Activated naive CD8-positive, alpha-beta T cell treated with anti-CD3 and anti-CD28 coated beads, Interleukin-2, amount 50 U/mL, for 24 hours (primary cell): ENCODE results near the gene FMOD.

ENCODE experiments used
- ATAC-seq: fragments of 150-1000 bp; cut with Tn5 transposase; one replicate; pipeline ENCODE4 v1.10.0; 2021
- DNase-seq: peaks from one replicate; pipeline ENCODE4 v3.0.0; 2021
- H3K27ac Mint-ChIP-seq: one replicate; pipeline ENCODE4 v1.8.0; 2021; ENCODE audit warnings: mild to moderate bottlenecking, mixed read lengths
- H3K27me3 Mint-ChIP-seq: one replicate; pipeline ENCODE4 v1.8.0; 2021; ENCODE audit warnings: mixed read lengths
- H3K36me3 Mint-ChIP-seq: one replicate; pipeline ENCODE4 v1.8.0; 2021; ENCODE audit warnings: low read depth, mixed read lengths
- H3K4me1 Mint-ChIP-seq: one replicate; pipeline ENCODE4 v1.8.0; 2021; ENCODE audit warnings: mixed read lengths
- H3K4me3 Mint-ChIP-seq: one replicate; pipeline ENCODE4 v1.8.0; 2021; ENCODE audit warnings: mild to moderate bottlenecking, moderate library complexity, mixed read lengths
- H3K9me3 Mint-ChIP-seq: one replicate; pipeline ENCODE4 v1.8.0; 2021; ENCODE audit warnings: mixed read lengths

The FMOD gene

DNA sequence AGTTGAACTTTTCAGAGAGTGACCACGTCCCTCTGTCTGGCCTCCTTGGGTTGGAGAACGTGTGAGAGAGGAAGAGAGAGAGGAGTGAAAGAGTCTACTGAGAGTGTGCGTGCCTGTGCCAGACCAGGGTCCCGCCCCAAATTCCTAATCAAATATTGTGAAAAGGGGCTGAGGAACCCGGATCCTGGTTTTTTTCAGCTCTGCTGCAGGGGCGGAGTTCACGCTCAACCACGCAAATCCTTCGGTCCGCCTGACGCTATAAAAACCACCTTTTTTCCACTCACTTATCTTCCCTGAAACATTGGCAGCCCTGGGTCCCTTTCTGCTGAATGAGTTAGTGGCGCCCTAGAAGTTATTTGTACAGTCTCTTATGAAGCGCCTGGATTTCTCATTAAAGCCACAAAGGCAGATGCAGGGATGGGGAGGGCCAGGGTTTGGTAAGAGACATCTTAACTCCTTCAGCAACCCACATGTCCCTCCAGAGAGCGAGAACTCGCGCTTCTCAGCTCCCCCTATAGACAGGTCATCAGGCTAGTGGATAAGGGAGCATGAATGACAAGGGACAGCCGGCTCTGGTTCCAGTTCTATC, at the start of gene FMOD:
TSS of gene FMOD (minus strand) at position 86 of the 589 bp plus-strand sequence. CDS start 2,852 bp downstream, outside the sequence.
- H3K27ac Mint-ChIP-seq: no peak within 1 kb of the TSS
- peaks cover 15% of the 10 kb centered on the region for H3K4me1 Mint-ChIP-seq
- peaks cover 20% of the 10 kb centered on the region for H3K27me3 Mint-ChIP-seq
- H3K9me3 Mint-ChIP-seq: no peaks in the 10 kb centered on the region
- peak within 1 kb of the TSS; percentile 41 for H3K4me3 Mint-ChIP-seq
- ATAC-seq (peak; percentile 55), DNase-seq (no peak)
- H3K36me3 Mint-ChIP-seq: no peaks in the 10 kb centered on the region

- Mint-ChIP-seq H3K27me3 (peaks cover 31% of the 10 kb centered on the region), H3K4me1 (no peaks in the 10 kb centered on the region), H3K9me3 (no peaks in the 10 kb centered on the region), H3K4me3 (no peak overlapping the region), H3K36me3 (no peaks in the 10 kb centered on the region), H3K27ac (no peak overlapping the region)
- ATAC-seq (no peak), DNase-seq (no peak)
Observed at GRCh38 chr1:203396595-203397194, 45.8 kb upstream of the FMOD start.

DNA sequence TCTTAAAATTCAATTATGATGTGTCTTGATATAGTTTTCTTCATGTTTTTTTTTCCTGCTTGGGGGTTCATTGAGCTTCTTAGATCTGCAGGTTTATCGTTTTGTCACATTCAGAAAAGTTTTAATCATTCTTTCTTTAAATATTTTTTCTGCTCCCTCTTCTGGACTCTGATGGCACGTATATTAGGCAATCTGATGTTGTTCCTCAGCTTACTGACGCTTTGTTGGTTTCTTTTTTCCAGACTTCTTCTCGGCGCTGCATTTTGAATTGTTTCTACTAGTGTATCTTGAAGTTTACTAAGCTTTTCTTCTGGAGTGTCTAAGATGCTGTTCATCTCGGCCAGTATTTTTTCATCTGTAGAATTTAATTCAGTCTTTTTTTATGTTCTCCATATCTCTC, 44.8 kb upstream of the FMOD start:
- Mint-ChIP-seq H3K4me3 (no peak overlapping the region), H3K9me3 (no peaks in the 10 kb centered on the region), H3K27ac (no peak overlapping the region), H3K27me3 (peaks cover 29% of the 10 kb centered on the region), H3K36me3 (no peaks in the 10 kb centered on the region), H3K4me1 (no peaks in the 10 kb centered on the region)
- ATAC-seq (no peak), DNase-seq (no peak)

DNA sequence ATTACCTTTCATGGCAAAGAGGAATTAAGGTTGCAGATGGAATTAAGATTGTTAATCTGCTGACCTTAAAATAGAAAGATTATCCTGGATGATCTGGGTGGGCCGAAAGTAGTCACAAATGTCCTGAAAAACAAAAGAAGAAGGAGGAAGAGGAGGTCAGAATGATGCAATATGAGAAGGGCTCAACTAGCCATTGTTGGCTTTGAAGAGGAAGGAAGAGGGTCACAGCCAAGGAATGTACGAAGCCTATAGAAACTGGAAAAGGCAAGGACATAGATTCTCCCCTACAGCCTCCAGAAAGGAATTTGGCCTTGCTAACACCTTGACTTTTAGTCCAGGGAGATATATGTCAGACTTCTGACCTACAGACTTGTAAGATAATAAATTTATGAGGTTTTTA, 39.4 kb upstream of the FMOD start:
- Mint-ChIP-seq H3K4me3 (no peak overlapping the region), H3K27ac (no peak overlapping the region), H3K27me3 (peaks cover 17% of the 10 kb centered on the region)

DNA sequence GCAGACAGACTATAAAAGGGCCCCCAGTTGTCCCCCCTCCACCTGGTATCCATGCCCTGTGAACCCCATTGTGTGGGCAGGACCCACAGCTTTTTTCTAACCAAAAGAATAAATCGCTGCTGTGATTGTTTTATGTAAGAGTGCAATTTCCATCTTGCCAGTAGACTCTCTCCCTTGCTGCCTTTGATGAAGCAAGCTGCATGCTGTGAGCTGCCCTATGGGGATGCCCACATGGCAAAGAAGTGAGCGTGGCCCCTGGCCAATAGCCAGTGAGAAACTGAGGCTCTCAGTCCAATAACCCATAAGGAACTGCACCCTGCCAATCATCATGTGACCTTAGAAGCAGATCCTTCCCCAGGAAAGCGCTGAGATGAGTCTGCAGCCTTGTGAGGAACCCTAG, 37.8 kb upstream of the FMOD start:
- no peaks in the 10 kb centered on the region for H3K9me3 Mint-ChIP-seq
- no peaks in the 10 kb centered on the region for H3K4me1 Mint-ChIP-seq
- no peak for DNase-seq
- no peak overlapping the region for H3K27ac Mint-ChIP-seq
- no peak overlapping the region for H3K4me3 Mint-ChIP-seq
- peaks cover 19% of the 10 kb centered on the region for H3K27me3 Mint-ChIP-seq
- H3K36me3 Mint-ChIP-seq: no peaks in the 10 kb centered on the region
- ATAC-seq: no peak

More for the DNA sequence above, 39.4 kb upstream of the FMOD start:
- no peaks in the 10 kb centered on the region for H3K36me3 Mint-ChIP-seq
- no peak for DNase-seq
- no peaks in the 10 kb centered on the region for H3K4me1 Mint-ChIP-seq
- no peak for ATAC-seq
- H3K9me3 Mint-ChIP-seq: no peaks in the 10 kb centered on the region

DNA sequence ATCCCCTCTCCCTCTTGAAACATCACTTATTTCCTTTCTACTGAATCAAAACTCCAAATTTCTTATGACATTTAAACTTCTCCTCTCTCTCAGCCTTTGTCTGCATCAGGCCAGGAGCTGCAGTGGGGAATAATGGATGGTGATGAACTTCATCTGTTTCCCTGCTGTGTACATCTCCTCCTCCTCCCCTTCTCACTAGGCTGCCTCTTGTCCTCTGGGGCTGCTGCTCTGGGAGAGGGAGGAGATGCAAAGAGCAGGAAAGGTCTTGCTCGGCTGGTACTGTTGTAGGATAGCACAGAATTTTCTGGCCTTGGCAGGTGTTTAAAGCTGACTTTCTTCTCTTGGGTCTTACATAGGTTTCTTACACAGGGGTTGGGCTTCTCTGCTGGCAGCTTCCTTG, 31.1 kb upstream of the FMOD start:
- H3K4me1 Mint-ChIP-seq: peaks cover 3% of the 10 kb centered on the region
- H3K9me3 Mint-ChIP-seq: no peaks in the 10 kb centered on the region
- peaks cover 6% of the 10 kb centered on the region for H3K27me3 Mint-ChIP-seq
- no peak overlapping the region for H3K27ac Mint-ChIP-seq
- DNase-seq (no peak), ATAC-seq (no peak)
- no peaks in the 10 kb centered on the region for H3K36me3 Mint-ChIP-seq
- no peak overlapping the region for H3K4me3 Mint-ChIP-seq

DNA sequence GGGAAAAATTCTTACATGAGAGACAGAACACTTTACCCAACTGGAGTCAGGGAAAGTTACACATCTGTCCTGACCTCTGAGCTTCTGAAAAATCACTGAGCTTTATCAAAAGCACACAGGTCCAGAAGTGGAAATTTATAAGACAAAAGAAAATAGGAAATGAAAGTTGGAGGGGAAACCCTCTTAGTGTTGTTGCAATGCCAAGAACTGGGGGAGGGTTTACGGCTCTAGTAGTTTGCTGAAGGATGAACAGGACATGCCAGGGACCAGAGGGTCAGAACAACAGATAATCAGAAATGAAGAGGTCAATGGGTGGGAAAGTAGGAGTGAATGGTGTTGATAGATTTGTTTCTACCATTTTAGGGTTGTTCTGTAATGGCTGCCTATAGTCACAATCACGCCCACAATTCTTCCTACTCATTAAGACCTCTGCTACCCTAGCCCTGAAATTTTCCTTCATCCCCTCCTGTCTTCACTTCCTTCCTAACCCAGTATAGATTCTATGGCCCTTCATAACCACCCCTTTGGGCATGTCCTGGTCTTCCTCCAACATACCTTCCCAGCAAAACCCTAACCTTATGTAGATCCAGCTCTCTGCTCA, 30.3 kb upstream of the FMOD start:
- peaks cover 3% of the 10 kb centered on the region for H3K4me1 Mint-ChIP-seq
- no peak overlapping the region for H3K4me3 Mint-ChIP-seq
- DNase-seq (no peak), ATAC-seq (no peak)
- H3K36me3 Mint-ChIP-seq: no peaks in the 10 kb centered on the region
- H3K27me3 Mint-ChIP-seq: peaks cover 6% of the 10 kb centered on the region
- no peaks in the 10 kb centered on the region for H3K9me3 Mint-ChIP-seq
- H3K27ac Mint-ChIP-seq: no peak overlapping the region

- DNase-seq (no peak), ATAC-seq (no peak)
- peaks cover 5% of the 10 kb centered on the region for H3K27me3 Mint-ChIP-seq
- H3K27ac Mint-ChIP-seq: no peak overlapping the region
- H3K36me3 Mint-ChIP-seq: no peaks in the 10 kb centered on the region
- peaks cover 3% of the 10 kb centered on the region for H3K4me1 Mint-ChIP-seq
- H3K4me3 Mint-ChIP-seq: no peak overlapping the region
- H3K9me3 Mint-ChIP-seq: no peaks in the 10 kb centered on the region
Observed at GRCh38 chr1:203380420-203381150, 29.7 kb upstream of the FMOD start.

DNA sequence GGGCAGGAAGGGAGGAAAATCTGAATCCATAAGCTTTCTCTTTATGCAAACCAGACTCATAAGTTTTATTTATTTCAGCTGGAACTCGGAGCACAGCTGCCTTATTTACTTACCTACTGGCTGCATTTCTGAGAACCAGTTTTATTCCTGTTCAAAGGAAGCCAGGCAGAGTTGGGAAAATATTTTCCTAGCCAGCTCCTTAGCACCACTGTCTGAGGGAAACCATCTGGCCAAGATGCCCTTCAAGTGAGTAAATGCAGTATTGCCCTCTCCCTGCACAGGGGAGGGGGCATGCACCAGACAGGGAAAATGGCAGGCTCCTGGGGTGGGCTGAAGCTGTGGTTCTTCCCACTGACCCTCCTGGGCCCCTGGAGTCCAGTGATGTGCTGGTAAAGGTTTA, 28.9 kb upstream of the FMOD start:
- no peak overlapping the region for H3K4me3 Mint-ChIP-seq
- H3K36me3 Mint-ChIP-seq: no peaks in the 10 kb centered on the region
- ATAC-seq (no peak), DNase-seq (no peak)
- no peaks in the 10 kb centered on the region for H3K9me3 Mint-ChIP-seq
- H3K4me1 Mint-ChIP-seq: peaks cover 3% of the 10 kb centered on the region
- peaks cover 3% of the 10 kb centered on the region for H3K27me3 Mint-ChIP-seq
- no peak overlapping the region for H3K27ac Mint-ChIP-seq

DNA sequence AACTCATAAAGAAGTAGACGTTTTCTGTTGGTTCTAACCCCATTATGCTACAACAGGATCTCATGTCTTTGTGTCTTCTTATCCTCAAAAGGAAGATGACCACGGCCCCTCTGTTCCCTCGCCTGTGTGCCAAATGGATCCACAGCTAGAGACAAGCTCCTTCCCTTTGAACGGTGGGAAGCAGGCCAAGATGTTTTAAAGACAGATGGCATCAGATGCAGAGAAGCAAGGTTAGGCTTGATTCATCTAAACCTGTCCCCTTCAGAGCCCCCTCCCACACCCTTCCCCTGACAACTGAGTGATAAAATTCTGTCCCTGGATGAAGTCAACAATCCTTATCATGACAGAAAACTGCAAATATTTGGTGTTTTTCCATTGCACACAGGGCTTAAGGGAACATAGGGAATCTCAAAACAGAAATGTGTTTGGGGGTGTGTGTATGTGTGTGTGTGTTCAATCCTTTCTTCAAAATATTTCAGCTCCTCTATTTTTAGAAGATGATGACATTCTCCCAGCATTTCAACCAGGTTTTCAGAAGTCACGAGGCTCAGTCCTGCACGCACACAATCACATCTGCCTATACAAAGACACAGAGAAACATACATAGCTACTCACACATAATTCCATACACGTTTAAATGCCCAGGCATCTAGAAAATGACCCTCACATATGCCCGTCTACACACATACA, 27.8 kb upstream of the FMOD start:
- Mint-ChIP-seq H3K27ac (no peak overlapping the region), H3K4me3 (no peak overlapping the region)

DNA sequence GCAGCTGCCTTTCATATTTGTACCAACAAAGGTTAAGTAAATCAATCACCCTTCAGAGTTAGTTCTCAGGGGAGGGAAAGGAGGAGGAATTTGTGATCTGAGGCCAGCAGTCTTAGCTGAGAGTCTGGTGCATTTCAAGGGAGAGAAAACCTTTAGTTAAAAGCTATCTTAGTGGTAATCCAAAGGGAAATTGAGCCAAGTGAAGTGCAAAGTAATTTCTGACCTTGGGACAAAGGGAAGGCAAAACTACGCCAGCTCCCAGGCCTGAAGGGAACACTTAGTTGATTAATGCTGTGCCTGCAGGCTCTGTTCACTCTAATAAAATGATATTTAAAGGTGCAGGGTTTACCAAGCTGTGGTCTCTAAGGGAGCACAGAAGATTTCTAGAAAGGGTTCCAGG, 23.1 kb upstream of the FMOD start:
- Mint-ChIP-seq H3K4me3 (no peak overlapping the region), H3K27ac (no peak overlapping the region), H3K9me3 (no peaks in the 10 kb centered on the region), H3K4me1 (no peaks in the 10 kb centered on the region), H3K27me3 (peaks cover 2% of the 10 kb centered on the region), H3K36me3 (no peaks in the 10 kb centered on the region)
- DNase-seq (no peak), ATAC-seq (no peak)

More for the DNA sequence above, 27.8 kb upstream of the FMOD start:
- DNase-seq (no peak), ATAC-seq (no peak)
- H3K4me1 Mint-ChIP-seq: peaks cover 3% of the 10 kb centered on the region
- H3K27me3 Mint-ChIP-seq: no peaks in the 10 kb centered on the region
- no peaks in the 10 kb centered on the region for H3K9me3 Mint-ChIP-seq
- no peaks in the 10 kb centered on the region for H3K36me3 Mint-ChIP-seq

GRCh38 chr1:203373002-203373401, 22.1 kb upstream of the FMOD start:
- no peaks in the 10 kb centered on the region for H3K4me1 Mint-ChIP-seq
- no peaks in the 10 kb centered on the region for H3K9me3 Mint-ChIP-seq
- peaks cover 2% of the 10 kb centered on the region for H3K27me3 Mint-ChIP-seq
- H3K36me3 Mint-ChIP-seq: no peaks in the 10 kb centered on the region
- no peak for ATAC-seq
- no peak for DNase-seq
- H3K27ac Mint-ChIP-seq: no peak overlapping the region
- H3K4me3 Mint-ChIP-seq: no peak overlapping the region

DNA sequence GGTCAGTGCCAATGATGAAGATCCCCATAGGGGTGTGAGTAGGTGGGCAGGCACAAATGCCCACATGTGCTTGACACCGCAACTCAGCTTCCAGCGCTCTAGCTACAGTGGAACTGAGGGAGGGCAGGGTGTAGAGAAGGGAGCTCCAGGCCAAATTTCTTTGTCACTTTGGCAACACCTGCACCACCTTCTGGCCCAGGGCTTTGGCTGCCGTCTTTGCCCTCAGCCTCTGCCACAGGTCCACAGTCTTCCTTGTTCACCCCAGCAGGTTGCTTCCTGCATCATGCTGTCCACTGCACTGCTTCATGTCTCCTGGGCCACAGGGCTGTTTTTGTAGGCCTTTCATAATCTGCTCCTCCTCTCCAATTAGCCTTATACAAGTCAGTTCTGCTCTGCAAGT, 20.4 kb upstream of the FMOD start:
- peaks cover 2% of the 10 kb centered on the region for H3K27me3 Mint-ChIP-seq
- DNase-seq (no peak), ATAC-seq (no peak)
- H3K4me3 Mint-ChIP-seq: no peak overlapping the region
- H3K4me1 Mint-ChIP-seq: peaks cover 2% of the 10 kb centered on the region
- no peaks in the 10 kb centered on the region for H3K36me3 Mint-ChIP-seq
- no peak overlapping the region for H3K27ac Mint-ChIP-seq
- no peaks in the 10 kb centered on the region for H3K9me3 Mint-ChIP-seq

DNA sequence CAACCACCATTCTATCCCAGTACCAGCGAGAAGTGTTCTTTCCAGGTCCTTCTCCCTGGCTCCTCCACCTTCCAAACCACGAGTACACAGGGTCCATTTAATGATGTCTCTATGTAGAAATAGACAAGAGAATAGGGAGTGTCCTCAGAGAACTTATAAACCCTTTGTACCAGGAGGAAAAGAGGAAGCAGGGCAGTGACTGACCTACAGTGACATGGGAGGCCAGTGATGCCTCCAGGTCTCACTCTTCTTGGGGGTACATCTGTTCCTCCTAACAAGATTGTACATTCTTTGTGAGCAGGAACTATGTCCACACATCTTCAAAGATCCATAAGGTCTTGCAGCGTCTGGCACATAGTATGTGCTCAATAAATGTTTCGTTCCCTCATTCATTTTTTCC, 18.7 kb upstream of the FMOD start:
- Mint-ChIP-seq H3K27ac (no peak overlapping the region), H3K36me3 (no peaks in the 10 kb centered on the region), H3K27me3 (peaks cover 2% of the 10 kb centered on the region), H3K9me3 (no peaks in the 10 kb centered on the region), H3K4me3 (no peak overlapping the region), H3K4me1 (peaks cover 2% of the 10 kb centered on the region)
- DNase-seq: no peak
- no peak for ATAC-seq
